ENCODE data around the gene CD69.
A peak's percentile ranks its signal among the peaks of the same experiment; 100 is the strongest.

The CD69 gene

DNA sequence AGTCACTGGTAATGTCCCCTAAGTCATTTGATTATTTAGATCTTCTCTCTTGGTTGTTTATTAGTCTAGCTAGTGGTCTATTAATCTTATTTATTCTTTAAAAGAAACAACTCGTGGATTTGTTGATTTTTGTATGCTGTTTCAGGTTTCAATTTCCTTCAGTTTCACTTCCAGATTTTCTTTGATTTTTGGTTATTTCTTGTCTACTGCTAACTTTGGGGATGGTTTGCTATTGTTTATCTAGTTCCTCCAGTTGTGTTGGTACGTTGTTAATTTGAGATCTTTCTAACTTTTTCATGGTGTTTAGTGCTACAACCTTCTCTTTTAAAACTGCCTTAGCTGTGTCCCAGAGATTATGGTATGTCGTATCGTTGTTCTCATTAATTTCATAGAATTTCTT lies 18.5 kb upstream of the CD69 start:
- no peak for DNase-seq

DNA sequence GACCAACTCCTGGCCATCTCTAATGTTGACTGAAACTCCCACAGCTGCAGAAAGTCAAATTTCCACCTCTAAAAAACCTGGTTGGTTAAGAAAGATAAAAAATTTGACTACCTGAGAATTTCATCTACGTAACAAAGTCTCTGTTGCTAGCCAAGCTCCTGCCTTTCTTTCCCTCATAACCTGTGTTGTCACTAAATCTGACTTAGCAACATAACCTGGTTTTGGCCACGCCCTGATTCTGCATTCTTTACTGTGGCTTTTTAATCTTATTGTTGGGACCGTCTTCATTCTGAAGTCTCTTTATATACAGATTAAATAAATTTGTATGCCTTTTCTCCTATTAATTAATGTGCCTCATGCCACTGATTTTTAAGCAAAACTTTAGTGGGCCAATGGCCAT lies 16.1 kb upstream of the CD69 start:
- peak; percentile 40 for DNase-seq

DNA sequence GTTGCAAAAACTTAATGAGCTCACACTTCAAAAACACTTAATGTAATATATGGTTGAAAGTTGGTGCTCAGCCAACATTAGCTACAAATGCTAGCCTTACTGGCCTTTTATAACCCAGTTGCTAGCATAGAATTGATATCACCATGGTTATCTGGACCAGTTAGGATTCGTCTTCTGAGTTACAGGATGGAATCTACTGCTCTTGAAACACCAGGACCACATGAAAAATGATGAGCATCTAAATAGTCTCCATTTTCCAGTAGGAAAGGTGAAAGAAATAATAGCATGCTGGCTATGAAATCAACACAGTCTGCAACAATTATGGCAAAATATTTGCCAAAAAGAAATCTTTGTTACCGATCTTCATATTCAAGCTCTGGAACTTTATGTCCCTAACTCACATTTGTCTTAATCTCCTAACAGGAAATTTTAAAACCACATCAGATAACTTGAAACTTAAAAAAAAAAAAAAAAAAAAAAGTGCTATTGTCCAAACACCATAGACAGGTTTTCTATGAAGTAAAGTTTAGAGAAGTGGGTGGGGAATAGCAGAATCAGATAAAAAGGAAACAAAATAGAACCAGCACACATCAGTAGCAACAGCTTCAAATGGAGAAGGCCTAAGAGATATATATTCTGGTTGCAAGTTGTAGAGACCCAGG lies 12.6 kb upstream of the CD69 start:
- DNase-seq: peak; percentile 48

DNA sequence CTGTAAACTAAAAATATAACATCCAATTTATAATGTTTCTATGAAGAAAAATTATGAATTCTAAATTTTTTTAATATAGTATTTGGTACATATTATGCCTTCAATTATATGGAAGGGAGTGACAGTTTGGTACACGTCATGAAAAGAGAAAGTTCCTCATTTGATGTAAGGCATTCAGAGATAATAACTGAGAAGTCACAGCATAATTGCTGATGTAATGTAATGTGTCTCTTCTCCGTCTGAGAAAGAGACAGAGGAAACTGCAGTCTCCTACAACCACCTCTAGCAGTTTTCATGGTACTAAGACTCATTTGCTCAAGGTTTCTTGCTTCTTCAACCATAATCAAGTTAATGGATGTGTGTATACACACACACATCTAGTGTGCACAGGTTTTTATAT lies 2.3 kb upstream of the CD69 start:
- peak; percentile 64 for DNase-seq

DNA sequence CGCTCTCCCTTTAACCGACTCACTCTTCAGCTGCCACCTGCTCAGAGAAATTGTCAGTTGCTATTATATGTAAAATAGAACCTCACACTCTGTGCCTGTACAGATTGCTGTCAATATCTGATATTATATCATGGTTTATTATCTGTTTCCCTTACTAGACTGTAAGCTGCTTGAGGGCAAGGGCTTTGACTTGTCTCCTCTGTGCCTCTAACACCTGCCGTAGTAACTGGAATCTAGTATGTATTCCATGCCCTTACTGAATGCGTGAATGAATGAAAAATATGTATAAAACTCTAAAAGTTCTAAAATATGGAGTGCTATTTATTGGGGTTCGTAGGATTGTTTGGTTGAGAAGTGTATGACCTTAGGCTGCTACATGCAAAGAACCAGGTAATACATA lies 1.7 kb upstream of the CD69 start:
- no peak for DNase-seq

DNA sequence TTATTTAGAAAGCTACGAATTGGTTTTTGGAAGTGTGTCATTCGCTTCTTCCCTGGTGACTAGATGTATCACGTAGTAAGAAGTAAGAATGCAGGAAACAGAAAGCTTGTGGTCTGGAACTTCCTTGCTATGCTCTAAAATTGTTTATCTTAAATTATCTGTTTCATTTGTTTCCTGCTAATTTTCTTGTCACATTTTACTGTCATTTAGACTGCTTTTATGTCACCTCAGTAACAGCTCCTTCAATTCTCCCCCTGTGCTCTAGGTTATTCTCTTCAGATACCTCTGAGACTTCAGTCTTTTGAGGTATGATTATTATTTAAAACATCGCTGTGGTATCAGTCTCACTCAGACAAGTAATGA lies 699 bp upstream of the CD69 start:
- DNase-seq: peak; percentile 83

DNA sequence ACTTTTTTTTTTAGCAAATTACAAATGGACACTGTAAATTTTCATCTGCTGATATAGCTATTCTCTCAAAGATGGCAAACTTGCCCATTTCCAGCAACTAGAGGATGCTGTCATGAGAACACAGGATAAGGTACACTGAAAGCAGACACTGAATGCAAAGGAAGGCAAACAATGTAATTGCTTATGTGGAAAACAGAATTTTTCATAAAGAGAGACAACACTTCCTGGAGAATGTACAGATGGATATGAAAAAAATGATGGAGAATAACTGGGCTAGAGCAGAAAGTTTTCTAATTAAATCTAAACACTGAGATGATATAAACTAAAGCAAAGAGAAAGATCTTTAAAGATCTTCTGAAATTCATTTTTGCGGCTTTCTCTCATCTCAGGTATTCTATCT lies 581 bp downstream of the CD69 start:
- peak; percentile 59 for DNase-seq

DNA sequence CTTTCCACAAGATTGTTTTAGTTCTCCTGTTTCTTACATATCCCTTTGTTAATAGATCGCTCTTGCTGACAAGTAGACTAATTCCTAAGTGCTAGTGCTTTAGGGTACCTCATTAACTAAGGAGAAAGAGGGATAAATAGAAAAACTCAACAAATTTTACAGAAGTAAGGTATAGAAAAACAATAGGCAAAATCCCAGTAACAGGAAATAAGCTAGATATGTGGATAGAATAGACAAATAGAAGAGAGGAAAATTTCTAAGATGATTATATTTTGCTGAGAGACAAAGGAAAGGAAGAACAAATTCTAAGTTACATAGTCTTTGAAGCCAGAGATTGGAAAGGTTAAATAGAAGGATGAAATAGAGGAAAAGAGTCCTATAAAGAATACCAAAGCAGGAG lies 1.0 kb downstream of the CD69 start:
- DNase-seq: peak; percentile 44

DNA sequence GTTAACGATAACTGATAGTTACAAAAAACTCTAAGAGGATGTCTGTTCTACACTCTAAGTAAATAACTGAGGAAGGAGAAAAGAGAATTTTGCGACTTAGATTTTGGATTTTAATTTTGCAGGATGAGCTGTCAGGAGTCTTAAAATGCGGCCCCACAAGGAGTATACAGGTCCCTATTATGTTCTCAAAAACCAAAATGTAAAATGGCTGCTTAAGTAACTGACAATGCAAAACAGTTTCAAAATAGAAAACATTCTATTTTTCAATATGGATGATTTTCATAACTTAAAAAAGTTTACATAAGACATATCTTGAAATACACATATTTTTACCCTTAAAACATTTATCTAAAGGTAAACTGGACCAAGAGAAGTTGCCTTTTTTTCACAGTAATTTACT lies 2.6 kb downstream of the CD69 start:
- DNase-seq: peak; percentile 57

DNA sequence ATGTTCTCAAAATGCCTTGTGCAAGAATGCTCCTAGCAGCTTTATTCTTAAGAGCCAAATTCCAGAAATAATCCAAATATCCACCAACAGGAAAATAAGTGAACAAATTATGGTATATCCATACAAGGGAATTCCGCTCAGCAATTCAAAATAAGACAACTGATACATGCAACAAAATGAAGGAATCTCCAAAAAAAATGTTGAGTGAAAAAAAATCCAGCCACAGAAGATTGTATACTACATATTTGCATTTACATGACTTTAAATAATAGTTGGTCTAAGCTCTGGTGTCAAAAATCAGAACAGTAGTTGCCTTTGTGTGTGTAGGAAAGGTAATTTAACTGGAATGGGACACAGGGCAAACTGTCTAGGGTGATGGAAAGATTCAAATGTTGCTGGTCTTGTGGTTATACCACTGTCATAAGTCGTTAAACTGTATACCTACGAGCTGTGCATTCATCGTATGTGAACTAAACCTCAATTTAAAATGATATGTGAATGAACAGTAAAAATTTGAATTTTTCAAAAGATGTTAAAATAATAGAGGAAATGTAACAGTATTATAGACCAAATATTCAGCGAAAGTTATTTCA lies 3.2 kb downstream of the CD69 start:
- peak; percentile 66 for DNase-seq

DNA sequence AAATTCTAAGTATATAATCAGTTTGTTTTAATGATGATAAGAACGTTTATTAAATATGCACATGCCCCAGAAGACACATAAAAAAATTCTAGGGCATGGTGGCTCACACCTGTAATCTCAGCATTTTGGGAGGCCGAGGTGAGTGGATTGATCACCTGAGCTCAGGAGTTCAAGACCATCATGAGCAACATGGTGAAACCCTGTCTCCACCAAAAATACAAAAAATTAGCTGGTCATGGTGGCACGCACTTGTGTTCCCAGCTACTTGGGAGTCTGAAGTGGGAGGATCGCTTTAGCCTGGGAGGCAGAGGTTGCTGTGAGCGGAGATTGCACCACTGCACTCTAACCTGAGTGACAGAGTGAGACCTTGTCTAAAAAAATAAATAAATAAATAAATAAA lies 4.0 kb downstream of the CD69 start:
- peak; percentile 52 for DNase-seq

DNA sequence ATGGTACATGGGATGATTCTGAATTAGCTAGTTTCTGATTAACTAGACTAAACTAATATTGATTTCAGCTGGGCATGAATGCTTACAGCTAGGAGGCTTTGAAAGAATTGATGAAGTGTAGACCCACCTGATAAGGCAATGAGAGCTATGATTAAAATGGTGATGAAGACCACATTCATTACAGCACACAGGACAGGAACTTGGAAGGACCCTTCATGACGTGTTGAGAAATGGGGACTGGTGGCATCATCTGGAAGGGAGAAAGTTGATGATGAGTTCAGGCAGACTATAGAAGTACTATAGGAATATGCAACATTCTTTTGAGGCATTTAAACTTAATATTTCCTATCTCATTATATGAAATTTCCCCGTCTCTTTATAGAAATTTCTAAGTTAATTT lies 4.5 kb downstream of the CD69 start:
- DNase-seq: peak; percentile 49

DNA sequence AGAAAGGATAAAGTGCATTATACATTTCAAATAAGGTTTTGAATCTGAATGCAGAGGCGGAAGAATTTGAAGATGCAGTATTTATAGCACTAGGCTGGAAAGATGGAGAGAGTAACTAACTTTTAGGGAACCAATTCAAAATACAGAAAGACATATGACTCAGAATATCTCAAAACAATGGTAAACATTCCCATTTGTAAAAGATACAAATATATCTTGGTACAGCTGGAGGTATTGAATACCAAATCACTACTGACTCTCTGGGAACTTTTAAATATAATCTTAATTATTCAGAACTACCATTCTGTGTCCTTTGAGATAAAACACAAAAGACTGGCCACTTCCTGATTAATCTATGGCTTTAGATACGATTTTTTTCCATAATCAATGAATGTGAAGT lies 5.1 kb downstream of the CD69 start:
- DNase-seq: no peak

DNA sequence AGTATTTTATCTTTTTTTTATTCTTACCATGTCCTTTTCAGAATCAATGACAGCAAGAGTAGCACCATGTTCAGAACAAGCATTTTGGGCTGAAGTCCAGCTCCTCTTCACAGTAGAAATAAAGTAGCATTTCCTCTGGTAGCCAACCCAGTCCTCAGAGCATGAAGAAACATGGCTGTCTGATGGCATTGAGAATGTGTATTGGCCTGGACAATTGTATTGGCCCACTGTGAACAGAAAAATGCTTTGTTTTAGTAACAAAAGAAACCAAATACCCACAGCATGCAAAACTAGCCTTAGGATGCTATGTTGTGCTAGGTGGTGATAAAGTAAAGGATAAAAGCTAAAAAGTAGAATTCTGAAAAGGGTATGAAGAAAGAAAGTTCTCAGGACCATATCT lies 5.7 kb downstream of the CD69 start:
- no peak for DNase-seq

DNA sequence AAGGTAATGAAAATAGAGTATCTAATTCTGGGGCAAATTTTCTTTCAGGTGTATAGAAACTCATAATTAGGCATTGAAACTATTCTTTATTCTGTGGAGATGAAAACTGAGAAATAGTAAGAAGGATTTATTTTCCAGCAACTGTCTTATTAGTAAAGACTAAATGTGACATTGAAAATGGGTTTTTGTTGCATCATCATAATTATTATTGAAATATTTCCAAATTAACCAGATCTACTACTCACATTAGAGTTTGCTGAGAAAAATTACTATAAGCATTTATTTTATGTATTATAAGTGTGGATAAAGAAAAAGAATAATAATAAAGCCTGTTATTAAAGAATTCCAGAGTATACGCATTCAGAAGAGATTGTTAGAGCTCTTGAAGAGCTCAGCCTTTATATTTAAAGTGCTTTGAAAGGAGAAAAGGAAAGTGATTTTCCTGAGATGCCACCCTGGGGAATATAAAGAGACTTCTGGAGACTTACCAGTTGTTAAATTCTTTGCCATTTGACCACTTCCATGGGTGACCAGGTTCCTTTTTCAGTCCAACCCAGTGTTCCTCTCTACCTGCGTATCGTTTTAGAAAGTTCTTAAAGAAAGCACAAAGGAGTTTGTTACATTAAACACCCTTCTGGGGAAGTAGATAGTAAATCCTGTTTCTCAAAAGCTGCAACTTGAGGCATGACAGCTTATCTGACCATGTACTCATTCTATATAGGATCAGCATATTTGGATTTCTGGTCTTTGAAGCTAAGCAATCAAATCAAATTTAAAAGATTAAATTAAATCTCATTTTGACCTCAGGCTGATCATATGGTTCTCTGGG lies 6.4 kb downstream of the CD69 start:
- no peak for DNase-seq

DNA sequence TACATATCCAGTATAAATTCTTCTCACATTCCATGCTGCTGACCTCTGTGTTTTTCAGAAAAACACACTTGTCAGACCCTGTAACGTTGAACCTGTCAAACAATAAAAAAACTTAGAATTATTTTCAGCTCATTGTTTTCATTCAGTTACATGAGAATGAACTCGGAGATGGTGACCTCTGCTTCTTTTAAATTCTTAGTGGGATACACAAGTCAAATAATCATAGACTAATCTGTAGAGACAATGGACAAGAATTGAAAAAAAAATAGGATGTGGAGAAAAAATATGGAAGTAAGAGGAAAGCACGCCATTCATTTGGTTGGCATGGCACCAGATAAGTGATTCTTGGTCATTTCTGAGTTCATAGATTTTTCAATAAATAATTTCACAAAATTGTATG lies 7.2 kb downstream of the CD69 start:
- DNase-seq: no peak

DNA sequence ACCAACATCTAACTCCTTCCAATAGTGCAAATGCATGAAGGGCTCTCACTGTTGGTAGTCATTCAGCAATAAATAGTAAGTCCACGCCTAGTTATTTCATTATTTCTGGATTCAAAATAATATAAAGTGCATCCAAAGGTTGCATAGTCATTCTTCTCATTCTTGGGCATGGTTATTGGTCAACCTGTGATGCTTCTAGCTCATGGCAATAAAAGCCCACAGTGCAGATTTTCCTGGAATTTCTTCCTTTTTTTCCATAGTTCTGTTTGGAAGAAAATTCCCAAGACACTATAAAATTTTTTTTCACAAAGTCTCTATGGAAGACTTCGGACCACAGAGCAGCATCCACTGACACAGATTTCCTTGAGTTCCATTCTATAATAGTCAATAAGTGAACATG lies 7.6 kb downstream of the CD69 start:
- peak; percentile 50 for DNase-seq

DNA sequence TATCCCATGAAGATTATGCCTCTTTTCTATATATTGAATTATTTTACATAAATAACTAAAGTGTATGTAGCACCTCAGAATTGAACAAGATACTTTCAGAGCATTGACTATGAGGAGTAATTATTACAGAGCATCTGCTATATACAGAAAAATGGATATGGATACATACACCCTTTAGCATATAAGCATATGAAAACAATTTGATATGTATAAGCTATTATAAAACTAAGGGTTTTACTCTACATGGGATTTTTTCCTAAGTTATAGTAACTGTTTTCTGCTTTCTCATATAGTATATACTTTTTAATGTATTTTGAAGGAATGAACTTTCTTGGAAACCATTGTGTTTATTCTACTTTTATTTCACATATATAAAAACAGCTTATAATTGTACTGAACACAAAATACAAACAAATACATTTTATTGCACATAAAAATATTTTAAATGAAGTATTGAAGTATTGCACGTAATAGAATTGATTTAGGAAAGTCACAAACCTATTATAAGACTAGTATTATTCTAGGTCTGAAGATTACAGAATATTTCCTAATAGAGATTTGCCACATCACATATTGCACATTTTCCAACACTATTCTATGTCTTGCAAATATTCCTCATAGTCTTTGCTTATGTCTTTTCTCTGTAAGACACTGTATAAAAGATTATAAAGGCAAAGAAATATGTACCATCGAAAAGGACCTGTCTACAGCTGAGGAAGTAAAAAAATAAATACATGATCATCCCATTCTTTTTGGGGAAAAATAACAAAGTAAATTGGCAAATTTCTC lies 8.4 kb downstream of the CD69 start:
- DNase-seq: no peak

DNA sequence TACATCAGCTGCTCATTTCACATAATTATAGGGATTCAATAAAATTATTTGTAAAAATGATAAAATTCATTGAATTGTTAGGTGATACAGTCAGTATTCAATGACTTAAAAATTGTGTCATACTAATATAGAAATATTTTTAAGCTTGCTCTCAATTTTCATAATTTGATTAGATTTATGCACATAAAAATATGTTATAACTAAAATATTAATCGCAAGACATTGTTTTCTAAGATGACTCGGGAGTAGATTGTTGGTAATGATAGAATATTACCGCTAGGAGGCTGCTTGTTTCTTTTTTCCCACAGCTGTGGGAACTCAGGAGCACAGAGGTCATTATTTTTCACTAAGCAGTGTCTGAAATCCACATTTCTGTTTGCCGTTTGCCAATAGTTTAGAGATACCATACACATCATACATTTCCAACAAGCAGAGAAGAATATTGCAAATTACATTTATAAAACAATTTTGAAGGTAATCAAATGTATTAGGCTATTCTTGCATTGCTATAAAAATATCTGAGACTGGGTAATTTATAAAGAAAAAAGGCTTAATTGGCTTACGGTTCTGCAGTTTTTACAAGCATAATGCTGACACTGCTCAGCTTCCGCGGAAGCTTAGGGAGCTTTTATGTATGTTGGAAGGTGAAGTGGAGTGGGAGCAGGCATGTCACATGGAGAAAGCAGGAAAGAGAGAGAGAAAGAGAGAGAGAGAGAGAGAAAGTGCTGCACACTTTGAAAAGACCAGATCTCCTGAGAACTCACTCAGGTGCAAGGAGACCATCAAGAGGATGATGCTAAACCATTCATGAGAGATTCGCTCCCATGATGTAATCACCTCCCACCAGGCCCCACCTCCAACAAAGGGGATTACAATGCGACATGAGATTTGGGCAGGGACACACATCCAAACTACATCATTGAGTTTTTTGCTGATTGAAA lies 9.2 kb downstream of the CD69 start:
- DNase-seq: peak; percentile 86

DNA sequence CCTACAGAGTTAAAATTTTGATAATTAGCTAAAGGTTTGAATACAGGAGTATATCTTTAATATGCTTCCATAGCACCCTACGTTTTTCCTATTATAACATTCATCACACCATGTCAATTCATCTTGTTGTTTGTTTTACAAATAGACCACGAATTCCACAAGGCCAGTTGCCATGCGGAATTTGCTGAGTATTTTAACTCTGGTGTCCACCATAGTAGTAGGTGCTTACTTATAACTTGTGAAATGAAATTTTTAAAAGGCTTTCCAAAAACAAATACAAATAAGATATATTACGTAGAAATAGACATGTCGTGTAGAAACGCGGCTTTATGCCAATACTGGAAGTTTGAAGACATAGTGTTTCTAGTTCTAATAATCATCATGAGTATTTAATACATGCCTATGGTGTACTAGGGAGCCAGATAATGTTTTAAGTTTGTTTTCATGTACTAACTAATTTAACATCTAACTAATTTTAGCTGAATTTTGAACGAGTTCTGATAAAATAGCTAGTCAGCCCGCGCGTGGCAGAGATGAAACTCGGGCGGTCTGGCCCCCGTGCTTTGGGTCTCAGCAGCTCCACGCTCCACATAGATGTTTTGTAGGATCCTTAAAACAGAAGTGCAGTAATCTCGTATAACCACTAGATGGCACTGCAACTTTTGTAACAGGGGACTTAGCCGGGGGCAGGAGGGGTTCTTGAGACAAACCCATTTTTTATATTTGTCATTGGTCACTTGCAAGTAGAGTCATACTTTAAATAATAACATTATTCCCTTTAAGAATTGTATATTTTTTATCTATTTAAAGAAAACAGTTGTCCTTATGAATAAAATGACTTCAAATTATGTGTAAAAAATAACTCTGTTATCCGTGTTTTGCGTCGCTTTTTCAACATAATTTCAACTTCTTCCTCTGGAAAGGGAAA lies 10.2 kb downstream of the CD69 start:
- DNase-seq: peak; percentile 90

DNA sequence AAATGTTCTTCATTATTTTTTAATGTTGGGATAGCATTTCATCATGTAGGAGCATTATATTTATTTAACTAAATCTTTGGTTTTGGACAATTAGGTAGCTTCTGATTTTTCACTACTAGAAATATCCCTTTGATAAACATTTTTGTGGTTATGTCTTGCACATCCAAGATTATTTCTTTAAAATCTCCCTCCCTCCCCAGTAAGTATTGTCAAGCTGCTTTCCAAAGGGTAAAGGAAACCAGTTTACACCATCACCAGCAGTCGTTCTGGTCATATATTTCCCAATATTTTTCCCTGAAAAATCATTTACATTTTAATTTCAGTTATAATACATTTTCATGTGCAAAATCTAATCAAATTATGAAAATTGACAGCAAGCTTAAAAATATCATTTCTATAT lies 11.1 kb downstream of the CD69 start:
- DNase-seq: peak; percentile 45
